B cell (primary cell): ENCODE results near the gene IL22RA1. TPM values are rescaled to one million over a fixed set of nuclear protein-coding genes. Genes with fewer than 3 reads are reported as not detected.

Source experiments
- ATAC-seq: fragments of 200-7000 bp; cut with Tn5 transposase; one replicate; pipeline ENCODE4 v1.10.0; 2021; ENCODE audit warnings: low read depth, mild to moderate bottlenecking, moderate number of reproducible peaks, moderate library complexity
- CTCF ChIA-PET: fragments of 350-600 bp; sonication (Branson Sonifier 250); formaldehyde crosslinking; loops from one replicate; lab custom pipeline; 2021; ENCODE audit warnings: antibody characterized with exemption, inconsistent platforms; lab: Charles Lee
- POLR2A ChIA-PET: fragments of 350-600 bp; sonication (Branson Sonifier 250); formaldehyde crosslinking; loops from one replicate; lab custom pipeline; 2021; ENCODE audit warnings: antibody characterized with exemption; lab: Charles Lee
- DNase-seq: peaks from one replicate; pipeline ENCODE4 v3.0.0; 2013
- H2AFZ ChIP-seq: 2 replicates; pipeline ENCODE4 v1.6.1; 2012; ENCODE audit warnings: mild to moderate bottlenecking, low read depth, low read length; ENCODE audit not compliant: insufficient read depth, poor library complexity, severe bottlenecking
- H3K27ac ChIP-seq, 2 donors: 1 replicate in 1 of 2; 2 replicates in 1 of 2; pipeline ENCODE4 v1.5.1; 2012 to 2013; ENCODE audit warnings: low read length in 2 of 2, mild to moderate bottlenecking in 2 of 2, moderate library complexity in 1 of 2
- H3K27me3 ChIP-seq, 4 experiments: fragments of 200-600 bp in 1 of 4; sonication (generic) in 1 of 4; replicated peaks in 1 of 4; 1 replicate in 2 of 4; 2 replicates in 2 of 4; pipeline versions ENCODE4 v1.6.1 to v1.7.0; 2013 to 2016; ENCODE audit warnings: low read length in 3 of 4, mild to moderate bottlenecking in 2 of 4, mixed read lengths in 1 of 4, moderate library complexity in 1 of 4; ENCODE audit not compliant: insufficient read depth in 4 of 4, control insufficient read depth in 3 of 4; ENCODE audit errors: control extremely low read depth in 1 of 4
- H3K36me3 ChIP-seq, 2 experiments: replicated peaks in 1 of 2; 1 replicate in 1 of 2; 2 replicates in 1 of 2; pipeline versions ENCODE4 v1.6.1 to v1.7.1; 2013; ENCODE audit warnings: low read length in 1 of 2; ENCODE audit not compliant: insufficient read depth in 2 of 2, control insufficient read depth in 1 of 2; ENCODE audit errors: control extremely low read depth in 1 of 2, extremely low read depth in 1 of 2
- H3K4me1 ChIP-seq, 2 donors: fragments of 200-600 bp in 1 of 2; sonication (generic) in 1 of 2; 1 replicate in 1 of 2; 2 replicates in 1 of 2; pipeline versions ENCODE4 v1.5.1 to v1.6.1; 2013 to 2017; ENCODE audit warnings: low read length in 2 of 2; ENCODE audit not compliant: control insufficient read depth in 2 of 2, insufficient read depth in 2 of 2
- H3K4me2 ChIP-seq: replicated peaks from 2 replicates; pipeline ENCODE3; 2012; ENCODE audit warnings: mild to moderate bottlenecking, low read depth, low read length; ENCODE audit not compliant: poor library complexity, severe bottlenecking
- H3K4me3 ChIP-seq, 5 experiments: fragments of 200-600 bp in 1 of 5; sonication (generic) in 1 of 5; 1 replicate in 3 of 5; 2 replicates in 2 of 5; pipeline versions ENCODE4 v1.5.1 to v1.7.0; 2011 to 2016; ENCODE audit warnings: low read length in 4 of 5, mild to moderate bottlenecking in 4 of 5, low read depth in 2 of 5, control low read depth in 1 of 5, moderate library complexity in 1 of 5; ENCODE audit not compliant: insufficient read depth in 1 of 5; ENCODE audit errors: control extremely low read depth in 1 of 5, extremely low read depth in 1 of 5
- H3K79me2 ChIP-seq: fragments of 200-600 bp; sonication (generic); one replicate; pipeline ENCODE4 v1.6.0; 2016; ENCODE audit warnings: low read length; ENCODE audit not compliant: control insufficient read depth, insufficient read depth
- H3K9ac ChIP-seq: fragments of 200-600 bp; sonication (generic); 2 replicates; pipeline ENCODE4 v1.6.1; 2017; ENCODE audit warnings: mild to moderate bottlenecking, low read length, moderate library complexity
- H3K9me3 ChIP-seq, 3 donors: one replicate each; pipeline versions ENCODE4 v1.6.1 to v1.7.1; 2013; ENCODE audit warnings: low read length in 2 of 3; ENCODE audit not compliant: control insufficient read depth in 2 of 3, insufficient read depth in 1 of 3; ENCODE audit errors: control extremely low read depth in 1 of 3
- H4K20me1 ChIP-seq: 2 replicates; pipeline ENCODE4 v1.6.0; 2012; ENCODE audit warnings: mild to moderate bottlenecking, low read length; ENCODE audit not compliant: insufficient read depth, control insufficient read depth, poor library complexity, severe bottlenecking
- H3K27ac Mint-ChIP-seq: one replicate; pipeline ENCODE4 v1.8.0; 2021; ENCODE audit warnings: mixed read lengths
- H3K27me3 Mint-ChIP-seq: one replicate; pipeline ENCODE4 v1.8.0; 2021; ENCODE audit warnings: mixed read lengths
- H3K4me1 Mint-ChIP-seq: one replicate; pipeline ENCODE4 v1.8.0; 2021; ENCODE audit warnings: mixed read lengths
- H3K4me3 Mint-ChIP-seq: one replicate; pipeline ENCODE4 v1.8.0; 2021; ENCODE audit warnings: mixed read lengths
- H3K9me3 Mint-ChIP-seq: one replicate; pipeline ENCODE4 v1.8.0; 2022; ENCODE audit warnings: mixed read lengths; ENCODE audit not compliant: insufficient read depth
- EZH2 ChIP-seq: IDR thresholded peaks from 2 replicates; pipeline ENCODE4 v1.6.1; 2012; ENCODE audit warnings: borderline replicate concordance, low read depth, mild to moderate bottlenecking, moderate library complexity, low read length; ENCODE audit not compliant: insufficient read depth, poor library complexity, severe bottlenecking
- WGBS: methylation state at CpG from one replicate; pipeline ENCODE4 v1.1.5; 2013; ENCODE audit warnings: missing lambda C conversion rate; ENCODE audit not compliant: insufficient coverage; 5-methylcytosine and 5-hydroxymethylcytosine counted together
- intact Hi-C: fragments of 100-400 bp; cut with micrococcal nuclease; formaldehyde crosslinking; loops from one replicate; pipeline ENCODE4 v1.10.0; 2022
- polyA plus RNA-seq: library from polyadenylated mRNA; depleted of rRNA; stranded (reverse); fragments of >200 nt; gene quantifications from 2 replicates; pipeline ENCODE4 v1.2.3, GENCODE V29; 2012
- total RNA-seq, 2 donors: library from RNA; stranded (reverse); fragments of 120-200 nt in 1 of 2; gene quantifications; 1 replicate in 1 of 2; 2 replicates in 1 of 2; pipeline versions ENCODE4 v1.2.3 to v1.2.4, GENCODE V29; 2013 to 2022
- TF ChIP-seq, protein P1 (sequence below): fragments of 200-600 bp; IDR thresholded peaks from one replicate; pipeline ENCODE4 v1.8.0; 2022; ENCODE audit warnings: antibody characterized with exemption, mild to moderate bottlenecking

The IL22RA1 gene
- total and polyA plus RNA-seq, 2 donors (not counting 1 experiment from before 2014, with no cell fraction given), result 0.10 TPM

- intact Hi-C loops, result no loop called here
- peaks cover 5 to 8% of the 10 kb centered on the region in 2 donors for H3K4me1 ChIP-seq
- peaks cover 8% of the 10 kb centered on the region for H3K4me1 Mint-ChIP-seq
- ChIA-PET CTCF (no interaction called here), POLR2A (no interaction called here)
- H3K27me3 Mint-ChIP-seq, result peaks cover 15% of the 10 kb centered on the region
- no peak overlapping the region for H2AFZ ChIP-seq
- ATAC-seq (no peak), DNase-seq (no peak)
- H3K27ac Mint-ChIP-seq, result no peak overlapping the region
- H3K4me3 ChIP-seq, result no peak overlapping the region
- H3K9ac ChIP-seq, result no peak overlapping the region
- H3K9me3 Mint-ChIP-seq, result no peaks in the 10 kb centered on the region
- no peak overlapping the region for H3K4me2 ChIP-seq
- H3K79me2 ChIP-seq, result no peaks in the 10 kb centered on the region
- TF ChIP-seq, protein P1, sequence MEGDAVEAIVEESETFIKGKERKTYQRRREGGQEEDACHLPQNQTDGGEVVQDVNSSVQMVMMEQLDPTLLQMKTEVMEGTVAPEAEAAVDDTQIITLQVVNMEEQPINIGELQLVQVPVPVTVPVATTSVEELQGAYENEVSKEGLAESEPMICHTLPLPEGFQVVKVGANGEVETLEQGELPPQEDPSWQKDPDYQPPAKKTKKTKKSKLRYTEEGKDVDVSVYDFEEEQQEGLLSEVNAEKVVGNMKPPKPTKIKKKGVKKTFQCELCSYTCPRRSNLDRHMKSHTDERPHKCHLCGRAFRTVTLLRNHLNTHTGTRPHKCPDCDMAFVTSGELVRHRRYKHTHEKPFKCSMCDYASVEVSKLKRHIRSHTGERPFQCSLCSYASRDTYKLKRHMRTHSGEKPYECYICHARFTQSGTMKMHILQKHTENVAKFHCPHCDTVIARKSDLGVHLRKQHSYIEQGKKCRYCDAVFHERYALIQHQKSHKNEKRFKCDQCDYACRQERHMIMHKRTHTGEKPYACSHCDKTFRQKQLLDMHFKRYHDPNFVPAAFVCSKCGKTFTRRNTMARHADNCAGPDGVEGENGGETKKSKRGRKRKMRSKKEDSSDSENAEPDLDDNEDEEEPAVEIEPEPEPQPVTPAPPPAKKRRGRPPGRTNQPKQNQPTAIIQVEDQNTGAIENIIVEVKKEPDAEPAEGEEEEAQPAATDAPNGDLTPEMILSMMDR, result no peak
- no peak for TF ChIP-seq EZH2
- no peaks in the 10 kb centered on the region for H4K20me1 ChIP-seq
- WGBS, result 89% methylated on average over 14 of the region's 15 CpGs
- H3K27ac ChIP-seq, result no peak overlapping the region
- peaks cover 0 to 17% (median 2%) of the 10 kb centered on the region in 4 experiments for H3K27me3 ChIP-seq
- H3K9me3 ChIP-seq, result no peaks in the 10 kb centered on the region
- no peak overlapping the region for H3K4me3 Mint-ChIP-seq
- H3K36me3 ChIP-seq, result no peaks in the 10 kb centered on the region
Measured at GRCh38 chr1:24109686-24110475, 33.1 kb downstream of the IL22RA1 start.

- no peaks in the 10 kb centered on the region for H4K20me1 ChIP-seq
- H3K27me3 ChIP-seq, result peaks cover 0 to 16% (median 2%) of the 10 kb centered on the region in 4 experiments
- peaks cover 5 to 8% of the 10 kb centered on the region in 2 donors for H3K4me1 ChIP-seq
- DNase-seq (no peak), ATAC-seq (no peak)
- ChIA-PET POLR2A (no interaction called here), CTCF (no interaction called here)
- intact Hi-C loops, result no loop called here
- no peaks in the 10 kb centered on the region for H3K9me3 ChIP-seq
- H3K36me3 ChIP-seq, result no peaks in the 10 kb centered on the region
- H2AFZ ChIP-seq, result no peak overlapping the region
- no peak overlapping the region for H3K4me3 ChIP-seq
- Mint-ChIP-seq H3K27me3 (peaks cover 15% of the 10 kb centered on the region), H3K27ac (peak overlapping the region; percentile 26), H3K4me1 (peaks cover 8% of the 10 kb centered on the region), H3K4me3 (no peak overlapping the region), H3K9me3 (no peaks in the 10 kb centered on the region)
- TF ChIP-seq, protein P1, result no peak
- no peak for TF ChIP-seq EZH2
- WGBS, result 100% methylated on average over 1 of the region's 1 CpG
- no peak overlapping the region for H3K9ac ChIP-seq
- no peak overlapping the region for H3K4me2 ChIP-seq
- H3K27ac ChIP-seq, result no peak overlapping the region
- H3K79me2 ChIP-seq, result no peaks in the 10 kb centered on the region
Measured at GRCh38 chr1:24109166-24109483, 33.8 kb downstream of the IL22RA1 start.
